ENCODE data around the gene TSSK3.

DNA sequence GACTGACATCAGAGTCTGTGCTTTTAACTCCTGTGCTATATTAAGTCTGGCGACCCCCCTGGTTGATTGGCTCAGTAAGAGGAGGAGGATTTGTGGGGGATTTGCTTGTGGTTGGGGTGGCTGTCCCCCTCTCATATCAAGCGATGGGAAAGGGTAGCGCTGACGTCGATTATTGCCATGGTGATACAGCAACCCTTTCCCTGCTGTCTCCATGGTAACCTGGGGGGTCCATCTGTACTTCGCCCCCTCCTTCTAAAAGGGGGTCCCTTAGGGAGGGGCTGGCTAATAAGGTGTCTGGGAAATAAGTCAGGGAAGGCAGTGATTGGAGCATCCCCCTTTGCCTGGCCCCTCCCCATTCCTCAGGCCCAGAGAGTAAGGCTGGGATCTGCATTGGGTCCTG, 4.7 kb upstream of the TSSK3 start:
- TF ChIP-seq EZH2phosphoT487 (IDR thresholded peaks at IDR 0.05; ENCODE audit: borderline replicate concordance): no peak
- no peak for TF ChIP-seq JUND (IDR thresholded peaks at IDR 0.05)
- TF ChIP-seq POLR2A (IDR thresholded peaks at IDR 0.05; ENCODE audit: borderline replicate concordance, extremely low read depth, insufficient read depth, insufficient read length): no peak
- no peak for TF ChIP-seq POLR2AphosphoS5 (IDR thresholded peaks at IDR 0.05; ENCODE audit: low read depth, low read length)
- TF ChIP-seq, protein P1, sequence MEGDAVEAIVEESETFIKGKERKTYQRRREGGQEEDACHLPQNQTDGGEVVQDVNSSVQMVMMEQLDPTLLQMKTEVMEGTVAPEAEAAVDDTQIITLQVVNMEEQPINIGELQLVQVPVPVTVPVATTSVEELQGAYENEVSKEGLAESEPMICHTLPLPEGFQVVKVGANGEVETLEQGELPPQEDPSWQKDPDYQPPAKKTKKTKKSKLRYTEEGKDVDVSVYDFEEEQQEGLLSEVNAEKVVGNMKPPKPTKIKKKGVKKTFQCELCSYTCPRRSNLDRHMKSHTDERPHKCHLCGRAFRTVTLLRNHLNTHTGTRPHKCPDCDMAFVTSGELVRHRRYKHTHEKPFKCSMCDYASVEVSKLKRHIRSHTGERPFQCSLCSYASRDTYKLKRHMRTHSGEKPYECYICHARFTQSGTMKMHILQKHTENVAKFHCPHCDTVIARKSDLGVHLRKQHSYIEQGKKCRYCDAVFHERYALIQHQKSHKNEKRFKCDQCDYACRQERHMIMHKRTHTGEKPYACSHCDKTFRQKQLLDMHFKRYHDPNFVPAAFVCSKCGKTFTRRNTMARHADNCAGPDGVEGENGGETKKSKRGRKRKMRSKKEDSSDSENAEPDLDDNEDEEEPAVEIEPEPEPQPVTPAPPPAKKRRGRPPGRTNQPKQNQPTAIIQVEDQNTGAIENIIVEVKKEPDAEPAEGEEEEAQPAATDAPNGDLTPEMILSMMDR (IDR thresholded peaks at IDR 0.05 in 2 of 3, conservative IDR thresholded peaks at IDR 0.05 in 1 of 3; ENCODE audit: borderline replicate concordance in 1 of 3, insufficient read depth in 1 of 3, low read depth in 2 of 3, low read length in 2 of 3): no peak
- TF ChIP-seq RAD21 (IDR thresholded peaks at IDR 0.05; ENCODE audit: low read depth): no peak
- no peak for TF ChIP-seq ELF1 (IDR thresholded peaks at IDR 0.05; ENCODE audit: borderline replicate concordance, low read depth)
- TF ChIP-seq, protein P2, sequence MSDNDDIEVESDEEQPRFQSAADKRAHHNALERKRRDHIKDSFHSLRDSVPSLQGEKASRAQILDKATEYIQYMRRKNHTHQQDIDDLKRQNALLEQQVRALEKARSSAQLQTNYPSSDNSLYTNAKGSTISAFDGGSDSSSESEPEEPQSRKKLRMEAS (IDR thresholded peaks at IDR 0.05): no peak
- TF ChIP-seq FOSL1 (IDR thresholded peaks at IDR 0.05; ENCODE audit: low read depth): no peak

All from HCT116 (cell line).